GM15510 (cell line): Measurements from ENCODE around the gene WDR4.

ENCODE experiments used
- POLR2A ChIP-seq: IDR thresholded peaks from 3 replicates; pipeline ENCODE4 v1.6.1; 2011; ENCODE audit warnings: borderline replicate concordance; ENCODE audit not compliant: insufficient read length; ENCODE audit errors: extremely low read depth

The WDR4 gene

DNA sequence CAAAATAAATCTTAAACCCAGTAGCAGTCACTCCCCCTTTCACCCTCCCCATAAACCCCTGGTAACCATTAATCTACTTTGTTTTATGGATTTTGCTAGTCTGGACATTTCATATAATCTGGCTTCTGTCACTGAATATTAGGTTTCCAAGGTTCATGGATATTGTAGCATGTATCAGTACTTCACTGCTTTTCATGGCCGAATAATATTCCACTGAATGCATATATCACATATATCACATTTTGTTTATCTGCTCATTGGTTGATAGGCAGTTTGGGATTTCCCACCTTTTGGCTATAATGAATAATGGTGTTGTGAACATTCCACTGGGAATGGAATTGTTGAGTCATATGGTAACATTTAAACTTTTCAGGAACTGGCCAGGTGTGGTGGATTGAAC lies 4.6 kb upstream of the WDR4 start:
- TF ChIP-seq POLR2A = no peak

DNA sequence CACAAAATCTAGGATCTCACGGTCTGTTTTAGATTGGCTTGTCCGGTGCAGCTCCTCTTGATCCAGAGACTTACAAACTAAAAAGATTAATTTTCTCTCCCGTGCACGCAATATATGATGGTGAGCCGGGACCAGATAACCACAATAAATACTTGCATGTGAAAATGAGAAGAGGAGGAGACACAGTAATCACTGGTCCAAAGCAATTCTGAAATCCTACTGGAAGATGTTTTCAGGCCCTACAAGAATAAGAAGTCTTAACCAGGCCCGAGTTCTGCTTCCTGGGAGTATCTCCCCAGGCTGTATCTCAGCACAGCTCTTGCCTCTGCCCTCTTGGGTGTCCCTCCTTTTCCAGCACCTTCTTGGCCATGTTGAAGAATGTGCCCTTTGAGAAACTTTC lies 1.0 kb upstream of the WDR4 start:
- TF ChIP-seq POLR2A = no peak

GRCh38 chr21:42878678-42878992 lies 704 bp downstream of the WDR4 start:
- no peak for TF ChIP-seq POLR2A

DNA sequence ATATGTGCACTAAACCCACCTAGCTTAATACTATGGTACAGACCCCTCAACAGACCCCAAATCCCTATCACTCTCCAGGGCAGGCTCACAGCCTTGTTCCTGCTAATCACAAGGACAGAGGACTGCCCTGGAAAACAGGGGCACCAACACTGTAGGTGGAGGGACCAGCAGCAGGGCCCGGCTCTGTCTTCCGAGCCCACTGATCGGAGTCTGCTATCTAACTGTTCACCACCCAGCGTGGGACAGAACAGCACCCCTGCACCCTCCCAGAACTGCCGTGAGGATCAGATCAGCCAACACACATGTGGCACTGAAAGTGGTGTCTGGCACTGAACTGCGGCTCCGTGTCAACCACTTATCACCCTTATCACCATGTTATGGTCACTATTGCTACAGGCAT lies 6.2 kb downstream of the WDR4 start:
- TF ChIP-seq POLR2A = no peak

GRCh38 chr21:42868196-42868595 lies 11.1 kb downstream of the WDR4 start:
- no peak for TF ChIP-seq POLR2A

DNA sequence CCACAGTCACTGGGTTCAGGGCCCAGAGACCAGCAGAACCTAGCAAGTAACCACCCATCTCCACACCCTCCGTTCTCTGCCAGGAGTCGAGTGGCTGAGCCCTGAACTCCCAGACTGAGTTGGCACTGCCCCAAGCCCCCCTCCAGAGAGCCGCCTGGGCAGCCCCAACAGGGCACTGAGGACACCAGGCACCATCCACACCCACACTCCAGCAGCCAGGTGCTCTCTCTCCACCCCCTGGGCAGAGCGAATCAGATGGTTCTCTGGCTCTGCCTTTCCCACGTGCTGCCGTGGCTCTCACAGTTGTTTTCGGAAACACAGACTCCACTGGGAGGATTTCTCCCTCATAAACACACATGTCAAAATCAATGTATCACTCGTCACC lies 13.6 kb downstream of the WDR4 start:
- TF ChIP-seq POLR2A = no peak

DNA sequence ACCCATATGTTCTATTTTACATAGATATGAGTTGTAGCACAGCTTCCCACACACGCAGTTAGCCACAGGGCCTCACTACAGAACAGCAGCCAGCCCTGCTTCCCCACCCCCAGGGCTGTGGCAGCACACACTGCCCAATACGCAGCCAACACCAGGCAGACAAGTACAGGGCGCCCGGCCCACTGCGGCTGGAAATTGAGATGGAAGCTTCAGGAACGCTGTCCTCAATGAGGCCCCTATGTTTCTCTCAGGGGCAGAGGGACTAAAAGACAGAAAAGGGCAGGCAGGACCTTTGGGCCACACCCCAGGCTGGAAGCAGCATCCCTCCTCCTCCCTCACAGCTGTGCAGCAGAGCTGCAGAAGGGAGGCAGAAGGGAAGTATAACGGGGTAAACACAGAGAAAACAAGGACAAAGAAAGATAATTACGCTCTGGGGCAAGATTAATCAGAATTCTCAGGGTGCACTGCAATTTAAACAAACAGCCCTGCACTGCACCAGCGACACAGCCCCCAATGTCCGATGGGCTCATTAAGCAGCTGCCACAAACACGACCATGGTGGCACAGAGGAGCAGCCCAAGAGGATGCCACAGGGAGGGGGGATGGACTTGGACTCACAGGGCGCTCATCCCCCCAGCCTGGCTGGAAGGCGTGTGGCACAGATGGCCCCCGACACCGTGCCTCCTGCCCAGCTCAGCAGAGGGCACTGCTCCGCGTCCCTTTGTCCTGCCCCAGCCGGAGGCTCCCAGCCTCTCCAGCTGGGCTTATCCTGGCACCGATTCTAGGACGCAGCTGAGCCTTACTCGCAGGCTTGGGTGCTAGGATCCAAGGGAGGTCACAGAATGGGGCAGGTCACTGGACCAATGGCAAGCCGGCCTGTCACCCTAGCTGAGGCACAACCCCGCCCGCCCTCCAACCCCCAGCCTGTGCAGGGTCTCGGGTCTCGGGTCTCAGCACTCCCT lies 14.2 kb downstream of the WDR4 start:
- no peak for TF ChIP-seq POLR2A

- no peak for TF ChIP-seq POLR2A
Observed at GRCh38 chr21:42864286-42864685, 15.1 kb downstream of the WDR4 start.

- no peak for TF ChIP-seq POLR2A
Observed at GRCh38 chr21:42863504-42863870, 15.9 kb downstream of the WDR4 start.

DNA sequence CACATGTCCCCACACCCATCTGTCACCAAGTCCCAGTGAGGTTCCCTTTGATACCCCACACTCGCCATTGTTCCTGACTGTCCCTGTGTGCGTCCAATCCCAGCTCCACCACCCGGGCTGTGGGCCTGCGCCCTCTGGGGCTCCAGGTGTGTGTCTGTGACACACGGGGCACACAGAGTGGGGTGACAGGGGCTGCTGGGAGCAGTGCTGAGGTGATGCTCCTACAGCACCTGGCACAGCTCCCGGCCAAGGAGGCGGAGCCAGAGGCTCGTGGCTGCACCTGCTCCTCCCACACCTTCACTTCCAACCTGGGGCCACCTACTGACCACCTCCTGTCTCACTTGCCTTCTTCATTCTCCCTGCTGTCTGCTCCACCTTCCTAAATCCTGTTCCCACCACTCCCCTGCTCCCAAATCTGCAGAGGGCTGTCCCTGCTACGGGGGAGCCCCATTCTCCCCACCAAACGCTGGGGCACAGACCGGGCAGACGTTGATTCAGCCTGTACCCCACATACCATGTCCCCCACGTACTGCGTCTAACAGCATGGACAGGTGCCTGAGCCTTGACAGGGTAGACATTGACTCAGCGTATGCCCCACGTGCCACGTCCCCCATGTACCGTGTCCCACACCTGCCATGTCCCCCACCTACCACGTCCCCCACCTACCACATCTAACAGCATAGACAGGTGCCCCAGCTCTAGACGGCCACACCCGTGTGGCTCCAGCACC lies 16.4 kb downstream of the WDR4 start:
- TF ChIP-seq POLR2A = no peak

GRCh38 chr21:42861848-42862400 lies 17.4 kb downstream of the WDR4 start:
- TF ChIP-seq POLR2A = no peak

- TF ChIP-seq POLR2A = no peak
Observed at GRCh38 chr21:42861311-42861847, 18.0 kb downstream of the WDR4 start.

GRCh38 chr21:42860345-42860744 lies 19.0 kb downstream of the WDR4 start:
- TF ChIP-seq POLR2A = no peak

GRCh38 chr21:42859891-42860230 lies 19.5 kb downstream of the WDR4 start:
- no peak for TF ChIP-seq POLR2A
